GM12891 (cell line): Measurements from ENCODE around the gene ZNF32.
A peak's percentile ranks its signal among the peaks of the same experiment; 100 is the strongest.

Experiments used
- POLR2A ChIP-seq: IDR thresholded peaks from 2 replicates; pipeline ENCODE4 v1.6.1; 2011; ENCODE audit warnings: low read depth, low read length, control low read depth
- POLR2AphosphoS5 ChIP-seq: IDR thresholded peaks from 2 replicates; pipeline ENCODE4 v1.6.1; 2011; ENCODE audit warnings: low read depth, low read length, control low read depth
- SPI1 ChIP-seq: IDR thresholded peaks from 2 replicates; pipeline ENCODE4 v1.6.1; 2011; ENCODE audit warnings: low read depth, low read length, control low read depth

DNA sequence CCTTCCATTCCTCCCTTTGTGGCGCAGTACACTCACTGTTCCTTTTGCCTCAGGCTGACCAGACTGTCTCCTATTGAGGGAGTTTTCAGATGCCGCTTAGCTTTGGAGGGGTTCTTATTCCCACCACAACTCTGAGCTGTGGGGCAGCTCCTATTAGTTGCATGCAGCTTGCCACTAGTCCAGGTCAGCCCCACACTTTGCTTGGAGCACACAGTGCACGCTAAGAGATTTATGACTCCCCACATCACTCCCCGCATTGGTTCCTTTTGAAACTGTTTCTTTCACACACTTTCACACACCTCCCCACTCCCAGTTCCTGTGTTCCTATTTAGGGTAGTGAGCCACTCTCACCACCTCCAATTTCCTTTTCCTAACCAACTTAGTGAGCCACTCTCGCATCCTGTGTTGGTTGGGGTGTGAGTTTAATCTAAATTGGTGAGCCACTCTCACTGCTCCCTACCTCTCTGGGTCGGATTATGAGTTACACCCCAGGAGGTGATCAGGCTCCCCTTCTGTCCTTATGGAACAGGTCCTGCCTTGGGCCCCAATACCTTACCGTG is 52.9 kb downstream of the ZNF32 start:
- no peak for TF ChIP-seq POLR2A
- TF ChIP-seq POLR2AphosphoS5, result no peak
- TF ChIP-seq SPI1, result peak; percentile 78
